GM23338 (cell line): Measurements from ENCODE around the gene ZNF784. TPM values are rescaled to one million over a fixed set of nuclear protein-coding genes. Genes with fewer than 3 reads are reported as not detected.

Experiments used
- ATAC-seq: fragments of 200-7000 bp; cut with Tn5 transposase; 3 replicates; pipeline ENCODE4 v1.9.1; 2020
- DNase-seq: peaks from one replicate; pipeline ENCODE4 v3.0.0-alpha.2; 2015; ENCODE audit warnings: low spot score
- H2AFZ ChIP-seq: fragments of 200-600 bp; sonication (generic); 2 replicates; pipeline ENCODE4 v1.8.0; 2016; ENCODE audit warnings: antibody characterized with exemption, mild to moderate bottlenecking, moderate library complexity
- H3F3A ChIP-seq: fragments of 200-600 bp; sonication (generic); replicated peaks from 2 replicates; pipeline ENCODE4 v1.8.0; 2017; ENCODE audit warnings: antibody characterized with exemption, mixed run types, low read depth
- H3K27ac ChIP-seq: fragments of 200-600 bp; sonication (generic); 2 replicates; pipeline ENCODE4 v1.6.1; 2016; ENCODE audit warnings: low read depth
- H3K27me3 ChIP-seq: fragments of 200-600 bp; sonication (generic); 2 replicates; pipeline ENCODE4 v1.8.0; 2016; ENCODE audit warnings: mild to moderate bottlenecking, mixed run types, moderate library complexity; ENCODE audit not compliant: insufficient read depth
- H3K36me3 ChIP-seq: fragments of 200-600 bp; sonication (generic); 2 replicates; pipeline ENCODE4 v1.8.0; 2016; ENCODE audit warnings: mild to moderate bottlenecking; ENCODE audit not compliant: insufficient read depth
- H3K4me1 ChIP-seq: fragments of 200-600 bp; sonication (generic); 2 replicates; pipeline ENCODE4 v1.8.0; 2016; ENCODE audit warnings: mild to moderate bottlenecking, moderate library complexity; ENCODE audit not compliant: insufficient read depth
- H3K4me2 ChIP-seq: fragments of 200-600 bp; sonication (generic); 2 replicates; pipeline ENCODE4 v1.7.1; 2017; ENCODE audit warnings: mixed run types
- H3K4me3 ChIP-seq: fragments of 200-600 bp; sonication (generic); 2 replicates; pipeline ENCODE4 v1.6.1; 2016; ENCODE audit warnings: mixed run types
- H3K79me2 ChIP-seq: fragments of 200-600 bp; sonication (generic); replicated peaks from 2 replicates; pipeline ENCODE4 v1.8.0; 2017; ENCODE audit warnings: mild to moderate bottlenecking; ENCODE audit not compliant: insufficient read depth
- H3K9me2 ChIP-seq: fragments of 200-600 bp; sonication (generic); 2 replicates; pipeline ENCODE4 v1.8.0; 2017; ENCODE audit not compliant: insufficient read depth
- H4K20me1 ChIP-seq: fragments of 200-600 bp; sonication (generic); replicated peaks from 2 replicates; pipeline ENCODE4 v1.8.0; 2017; ENCODE audit warnings: mild to moderate bottlenecking; ENCODE audit not compliant: insufficient read depth
- H3K27ac Mint-ChIP-seq: 2 replicates; pipeline ENCODE4 v1.8.0; 2020; ENCODE audit warnings: inconsistent platforms, mild to moderate bottlenecking, moderate library complexity, mixed read lengths
- H3K27me3 Mint-ChIP-seq: 3 replicates; pipeline ENCODE4 v1.8.0; 2022; ENCODE audit warnings: low read depth, mild to moderate bottlenecking, moderate library complexity, mixed read lengths, inconsistent platforms; ENCODE audit not compliant: insufficient read depth, poor library complexity
- H3K36me3 Mint-ChIP-seq: 3 replicates; pipeline ENCODE4 v1.8.0; 2021; ENCODE audit warnings: low read depth, mild to moderate bottlenecking, inconsistent platforms, moderate library complexity, mixed read lengths
- H3K4me1 Mint-ChIP-seq: 3 replicates; pipeline ENCODE4 v1.8.0; 2020; ENCODE audit warnings: mild to moderate bottlenecking, inconsistent platforms, mixed read lengths
- H3K4me3 Mint-ChIP-seq: 3 replicates; pipeline ENCODE4 v1.8.0; 2021; ENCODE audit warnings: moderate library complexity, mild to moderate bottlenecking, inconsistent platforms, mixed read lengths
- H3K9me3 Mint-ChIP-seq: 3 replicates; pipeline ENCODE4 v1.8.0; 2020; ENCODE audit warnings: moderate library complexity, mild to moderate bottlenecking, inconsistent platforms, mixed read lengths
- CREB1 ChIP-seq: fragments of 250-450 bp; sonication (Bioruptor Pico); IDR thresholded peaks from 2 replicates; pipeline ENCODE4 v1.5.0; 2020; ENCODE audit warnings: low read depth, mild to moderate bottlenecking, moderate library complexity
- NANOG ChIP-seq: IDR thresholded peaks from 2 replicates; pipeline ENCODE4 v1.6.1; 2016; ENCODE audit warnings: antibody characterized with exemption, borderline replicate concordance
- POLR2AphosphoS5 ChIP-seq: IDR thresholded peaks from 2 replicates; pipeline ENCODE4 v1.6.1; 2016; ENCODE audit warnings: antibody characterized with exemption, low read depth
- STAT1 ChIP-seq: IDR thresholded peaks from one replicate; pipeline ENCODE4 v1.6.1; 2016; ENCODE audit warnings: antibody characterized with exemption; ENCODE audit not compliant: unreplicated experiment
- ZNF114 ChIP-seq: fragments of 250-450 bp; sonication (Bioruptor Pico); IDR thresholded peaks from 2 replicates; pipeline ENCODE4 v1.5.0; 2020; ENCODE audit warnings: mild to moderate bottlenecking, moderate library complexity
- polyA plus RNA-seq: library from polyadenylated mRNA; unstranded; fragments of >200 nt; fragmentation: Nextera tagmentation; extraction: Ambion mirVana; gene quantifications from 2 replicates; pipeline ENCODE4 v1.2.1, GENCODE V29; 2016
- total RNA-seq: library from RNA; depleted of rRNA; stranded (reverse); fragments of >200 nt; shearing (Covaris generic); gene quantifications from 2 replicates; pipeline ENCODE4 v1.2.3, GENCODE V29; 2014
- TF ChIP-seq, protein P1 (sequence below), 2 experiments: fragments of 200-600 bp in 1 of 2; sonication (generic) in 1 of 2; conservative IDR thresholded peaks; 2 replicates each; pipeline versions ENCODE4 v1.5.1 to v1.6.1; 2016 to 2017; ENCODE audit warnings: antibody characterized with exemption in 2 of 2, low read depth in 2 of 2, mild to moderate bottlenecking in 2 of 2, moderate library complexity in 1 of 2
- TF ChIP-seq, protein P2 (sequence below): IDR thresholded peaks from 2 replicates; pipeline ENCODE4 v1.6.1; 2016; ENCODE audit warnings: antibody characterized with exemption

ZNF784 gene
- total and polyA plus RNA-seq, 2 experiments from 2014 or later: 1.5 to 6.7 TPM

DNA sequence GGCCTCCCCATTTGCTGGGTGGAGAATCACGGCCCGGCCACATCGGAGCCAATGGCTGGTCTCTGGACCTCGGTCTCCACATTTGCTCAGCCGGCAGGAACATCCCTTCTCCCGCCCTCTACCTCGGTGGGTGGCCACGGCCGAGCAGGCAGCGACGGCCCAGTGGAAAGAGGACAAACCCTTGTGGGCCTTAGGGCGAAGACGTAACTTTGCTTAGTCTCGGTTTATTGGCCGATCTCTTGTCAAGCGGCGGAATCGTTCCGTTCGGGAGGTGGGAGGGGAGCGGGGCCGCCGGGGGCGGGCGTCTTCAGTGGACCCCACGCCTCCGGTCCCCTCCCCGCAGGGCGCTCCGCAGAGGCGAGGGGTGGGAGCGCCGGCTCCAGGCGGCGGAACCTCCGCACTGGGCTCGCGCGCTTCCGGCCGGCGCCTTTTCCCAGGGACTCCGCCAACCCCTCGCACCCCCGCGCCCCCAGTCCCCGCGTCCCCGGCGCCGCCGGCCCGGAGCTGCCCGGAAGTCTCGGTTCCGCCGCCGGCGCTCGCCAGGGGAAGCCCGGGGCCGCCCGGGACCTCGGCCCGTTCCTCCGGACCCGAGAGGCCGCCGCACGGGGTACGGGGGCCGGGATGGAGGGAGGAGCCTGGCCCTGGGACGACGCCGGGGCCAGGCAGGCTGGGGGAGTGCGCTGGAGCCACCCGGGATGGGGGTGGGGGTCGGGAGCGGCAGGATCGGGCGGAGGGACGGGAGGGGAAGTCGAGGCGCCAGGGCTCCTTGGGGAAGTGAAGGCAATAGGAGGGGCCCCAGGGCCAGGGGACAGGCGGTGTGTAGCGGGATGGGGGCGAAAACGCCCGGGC is 16.4 kb upstream of the ZNF784 start, which contains the start of gene ZNF580 (continued):
- TF ChIP-seq CREB1 (CRISPR knock-in tag): no peak; the same call in 1 of the 2 replicates
- TF ChIP-seq NANOG: no peak

DNA sequence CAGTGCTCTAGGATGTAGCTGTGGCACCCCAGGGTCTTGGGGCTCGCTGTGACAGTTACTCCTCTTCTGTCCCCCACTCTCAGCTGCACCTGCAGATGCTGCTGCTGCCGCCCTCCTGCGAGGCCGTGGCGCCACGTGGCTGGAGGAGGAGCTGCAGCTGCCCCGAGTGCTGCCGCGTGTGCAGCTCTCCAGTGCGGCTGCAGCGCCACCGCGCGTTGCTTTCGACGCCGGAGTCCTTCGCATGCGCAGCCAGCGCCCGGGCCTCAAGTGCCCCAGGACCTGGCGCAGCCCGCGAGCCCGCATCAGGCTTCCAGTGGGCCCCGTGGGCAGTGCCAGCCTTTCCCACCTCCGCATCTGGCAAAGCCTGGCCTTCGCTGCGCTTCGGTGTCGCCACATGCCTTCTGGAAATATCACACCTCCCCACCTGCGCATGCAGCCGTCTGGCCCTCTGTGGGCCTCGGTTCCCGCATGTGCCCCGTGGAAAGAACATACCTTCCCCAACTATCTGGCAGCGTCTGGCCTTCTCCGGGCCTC is 15.7 kb upstream of the ZNF784 start:
- H3K36me3 ChIP-seq: no peaks in the 10 kb centered on the region
- H3K4me1 ChIP-seq: peaks cover 9% of the 10 kb centered on the region
- Mint-ChIP-seq H3K4me3 (peak overlapping the region; percentile 79), H3K27ac (peak overlapping the region; percentile 84), H3K9me3 (peaks cover 8% of the 10 kb centered on the region), H3K4me1 (peaks cover 28% of the 10 kb centered on the region), H3K36me3 (peaks cover 32% of the 10 kb centered on the region), H3K27me3 (peaks cover 36% of the 10 kb centered on the region)
- TF ChIP-seq CREB1 (CRISPR knock-in tag) (no peak), NANOG (no peak), ZNF114 (CRISPR knock-in tag) (no peak), POLR2AphosphoS5 (no peak; the same call in 1 of the 2 replicates)
- TF ChIP-seq, protein P1, sequence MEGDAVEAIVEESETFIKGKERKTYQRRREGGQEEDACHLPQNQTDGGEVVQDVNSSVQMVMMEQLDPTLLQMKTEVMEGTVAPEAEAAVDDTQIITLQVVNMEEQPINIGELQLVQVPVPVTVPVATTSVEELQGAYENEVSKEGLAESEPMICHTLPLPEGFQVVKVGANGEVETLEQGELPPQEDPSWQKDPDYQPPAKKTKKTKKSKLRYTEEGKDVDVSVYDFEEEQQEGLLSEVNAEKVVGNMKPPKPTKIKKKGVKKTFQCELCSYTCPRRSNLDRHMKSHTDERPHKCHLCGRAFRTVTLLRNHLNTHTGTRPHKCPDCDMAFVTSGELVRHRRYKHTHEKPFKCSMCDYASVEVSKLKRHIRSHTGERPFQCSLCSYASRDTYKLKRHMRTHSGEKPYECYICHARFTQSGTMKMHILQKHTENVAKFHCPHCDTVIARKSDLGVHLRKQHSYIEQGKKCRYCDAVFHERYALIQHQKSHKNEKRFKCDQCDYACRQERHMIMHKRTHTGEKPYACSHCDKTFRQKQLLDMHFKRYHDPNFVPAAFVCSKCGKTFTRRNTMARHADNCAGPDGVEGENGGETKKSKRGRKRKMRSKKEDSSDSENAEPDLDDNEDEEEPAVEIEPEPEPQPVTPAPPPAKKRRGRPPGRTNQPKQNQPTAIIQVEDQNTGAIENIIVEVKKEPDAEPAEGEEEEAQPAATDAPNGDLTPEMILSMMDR (conservative IDR thresholded peaks at IDR 0.05; ENCODE audit: low read depth in 2 of 2): peak; percentile 7 to 54; a peak in 2 of 4 replicates
- TF ChIP-seq, protein P2, sequence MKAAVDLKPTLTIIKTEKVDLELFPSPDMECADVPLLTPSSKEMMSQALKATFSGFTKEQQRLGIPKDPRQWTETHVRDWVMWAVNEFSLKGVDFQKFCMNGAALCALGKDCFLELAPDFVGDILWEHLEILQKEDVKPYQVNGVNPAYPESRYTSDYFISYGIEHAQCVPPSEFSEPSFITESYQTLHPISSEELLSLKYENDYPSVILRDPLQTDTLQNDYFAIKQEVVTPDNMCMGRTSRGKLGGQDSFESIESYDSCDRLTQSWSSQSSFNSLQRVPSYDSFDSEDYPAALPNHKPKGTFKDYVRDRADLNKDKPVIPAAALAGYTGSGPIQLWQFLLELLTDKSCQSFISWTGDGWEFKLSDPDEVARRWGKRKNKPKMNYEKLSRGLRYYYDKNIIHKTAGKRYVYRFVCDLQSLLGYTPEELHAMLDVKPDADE: no peak
- DNase-seq: peak; percentile 75
- peaks cover 23% of the 10 kb centered on the region for H3F3A ChIP-seq
- H3K4me3 ChIP-seq: peak overlapping the region; percentile 89
- peak overlapping the region; percentile 96 for H3K4me2 ChIP-seq
- peaks cover 5% of the 10 kb centered on the region; the same call in 1 of the 2 replicates for H4K20me1 ChIP-seq
- H3K9me2 ChIP-seq: 0 out of 2 replicates have a peak, but pooled peaks cover 3% of the 10 kb centered on the region
- peak overlapping the region; percentile 66; the same call in 1 of the 2 replicates for H2AFZ ChIP-seq
- H3K79me2 ChIP-seq: peaks cover 34% of the 10 kb centered on the region
- peak overlapping the region; percentile 72 for H3K27ac ChIP-seq
- H3K27me3 ChIP-seq: no peaks in the 10 kb centered on the region
- ATAC-seq: peak; percentile 11

DNA sequence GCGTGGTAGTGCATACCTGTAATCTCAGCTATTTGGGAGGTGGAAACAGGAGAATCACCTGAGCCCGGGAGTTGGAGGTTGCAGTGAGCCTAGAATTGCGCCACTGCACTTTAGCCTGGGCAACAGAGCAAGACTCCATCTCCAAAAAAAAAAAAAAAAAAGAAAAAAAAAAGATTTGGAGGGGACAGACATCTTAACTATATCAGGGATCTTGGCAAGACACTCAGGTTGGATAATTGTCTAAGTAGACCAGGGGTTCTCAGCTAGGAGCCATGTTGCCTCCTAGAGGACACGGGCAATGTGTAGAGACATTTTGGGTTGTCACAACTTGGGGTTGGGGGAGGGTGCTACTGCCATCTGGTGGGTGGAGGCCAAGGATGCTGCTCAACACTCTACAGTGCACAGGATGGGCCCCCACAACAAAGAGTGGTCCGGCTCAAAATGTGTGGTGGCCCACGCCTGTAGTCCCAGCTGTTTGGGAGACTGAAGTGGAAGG is 14.5 kb upstream of the ZNF784 start:
- no peaks in the 10 kb centered on the region for H3K27me3 ChIP-seq
- H3K4me1 Mint-ChIP-seq: peaks cover 30% of the 10 kb centered on the region
- H3K4me3 Mint-ChIP-seq: peak overlapping the region; percentile 53; the same call in 2 of the 3 replicates
- peaks cover 3% of the 10 kb centered on the region; the same call in 1 of the 2 replicates for H3K9me2 ChIP-seq
- H3K79me2 ChIP-seq: peaks cover 23% of the 10 kb centered on the region
- H3K27me3 Mint-ChIP-seq: peaks cover 34% of the 10 kb centered on the region
- no peak overlapping the region for H2AFZ ChIP-seq
- peak overlapping the region; percentile 50; the same call in 1 of the 2 replicates for H3K27ac Mint-ChIP-seq
- DNase-seq (peak; percentile 81), ATAC-seq (peak; percentile 0; the same call in 1 of the 3 replicates)
- H3K4me2 ChIP-seq: no peak overlapping the region
- H3F3A ChIP-seq: peaks cover 22% of the 10 kb centered on the region
- TF ChIP-seq, protein P1 (conservative IDR thresholded peaks at IDR 0.05; ENCODE audit: low read depth in 2 of 2): peak; percentile 66 to 73
- TF ChIP-seq STAT1: no peak
- H3K36me3 Mint-ChIP-seq: peaks cover 23% of the 10 kb centered on the region
- H3K36me3 ChIP-seq: no peaks in the 10 kb centered on the region
- H4K20me1 ChIP-seq: peaks cover 5% of the 10 kb centered on the region; the same call in 1 of the 2 replicates
- peaks cover 11% of the 10 kb centered on the region for H3K9me3 Mint-ChIP-seq
- peaks cover 9% of the 10 kb centered on the region for H3K4me1 ChIP-seq
- no peak overlapping the region for H3K27ac ChIP-seq
- no peak overlapping the region for H3K4me3 ChIP-seq
